Liver (tissue), 9 donors: ENCODE results near the gene HSH2D. TPM values are rescaled to one million over a fixed set of nuclear protein-coding genes. Genes with fewer than 3 reads are reported as not detected.

Source experiments
- DNase-seq: peaks from one replicate; pipeline ENCODE4 v3.0.0-alpha.2; 2017; ENCODE audit warnings: low spot score
- H3K27ac ChIP-seq, 2 donors: one replicate each; pipeline ENCODE4 v1.7.0; 2013; ENCODE audit warnings: inconsistent platforms in 2 of 2, low read length in 2 of 2, control low read depth in 1 of 2, low read depth in 1 of 2, mild to moderate bottlenecking in 1 of 2
- H3K27me3 ChIP-seq, 4 donors: one replicate each; pipeline versions ENCODE4 v1.6.1 to v1.7.0; 2013; ENCODE audit warnings: low read length in 3 of 4, inconsistent platforms in 1 of 4, mild to moderate bottlenecking in 1 of 4, moderate library complexity in 1 of 4; ENCODE audit not compliant: control insufficient read depth in 4 of 4, insufficient read depth in 4 of 4
- H3K36me3 ChIP-seq, 4 donors: one replicate each; pipeline versions ENCODE4 v1.6.1 to v1.7.0; 2013; ENCODE audit warnings: low read length in 3 of 4, mild to moderate bottlenecking in 3 of 4, low read depth in 1 of 4, moderate library complexity in 1 of 4; ENCODE audit not compliant: control insufficient read depth in 4 of 4, insufficient read depth in 3 of 4
- H3K4me1 ChIP-seq, 4 donors: one replicate each; pipeline versions ENCODE4 v1.6.1 to v1.7.0; 2013; ENCODE audit warnings: low read length in 3 of 4, mild to moderate bottlenecking in 3 of 4, moderate library complexity in 1 of 4; ENCODE audit not compliant: control insufficient read depth in 4 of 4, insufficient read depth in 4 of 4
- H3K4me3 ChIP-seq, 3 donors: one replicate each; pipeline versions ENCODE4 v1.6.1 to v1.7.0; 2013; ENCODE audit warnings: low read length in 3 of 3, control low read depth in 1 of 3, low read depth in 1 of 3, mild to moderate bottlenecking in 1 of 3
- H3K9ac ChIP-seq, 2 donors: one replicate each; pipeline ENCODE4 v1.7.0; 2013; ENCODE audit warnings: low read length in 2 of 2, mild to moderate bottlenecking in 2 of 2, moderate library complexity in 2 of 2, control low read depth in 1 of 2, low read depth in 1 of 2
- H3K9me3 ChIP-seq, 4 donors: one replicate each; pipeline versions ENCODE4 v1.6.1 to v1.7.0; 2013; ENCODE audit warnings: low read length in 3 of 4; ENCODE audit not compliant: control insufficient read depth in 4 of 4
- EGR1 ChIP-seq, 2 donors: IDR thresholded peaks; 2 replicates each; pipeline ENCODE4 v1.6.1; 2016 to 2018; ENCODE audit warnings: antibody characterized with exemption in 2 of 2, low read depth in 2 of 2
- FOXA1 ChIP-seq: IDR thresholded peaks from 2 replicates; pipeline ENCODE4 v1.6.1; 2016; ENCODE audit warnings: antibody characterized with exemption
- FOXA2 ChIP-seq: IDR thresholded peaks from 2 replicates; pipeline ENCODE4 v1.6.1; 2016; ENCODE audit warnings: antibody characterized with exemption
- GABPA ChIP-seq, 2 donors: IDR thresholded peaks in 1 of 2; conservative IDR thresholded peaks in 1 of 2; 2 replicates each; pipeline ENCODE4 v1.6.1; 2016; ENCODE audit warnings: antibody characterized with exemption in 2 of 2, mild to moderate bottlenecking in 1 of 2, moderate library complexity in 1 of 2
- HNF4A ChIP-seq, 2 donors: conservative IDR thresholded peaks; 2 replicates each; pipeline ENCODE4 v1.6.1; 2016; ENCODE audit warnings: antibody characterized with exemption in 2 of 2, mild to moderate bottlenecking in 2 of 2
- HNF4G ChIP-seq: IDR thresholded peaks from 2 replicates; pipeline ENCODE4 v1.6.1; 2016; ENCODE audit warnings: antibody characterized with exemption
- JUND ChIP-seq, 2 donors: IDR thresholded peaks; 2 replicates each; pipeline ENCODE4 v1.6.1; 2016; ENCODE audit warnings: antibody characterized with exemption in 2 of 2
- NR2F2 ChIP-seq: IDR thresholded peaks from 2 replicates; pipeline ENCODE4 v1.6.1; 2016; ENCODE audit warnings: antibody characterized with exemption
- RAD21 ChIP-seq, 2 donors: IDR thresholded peaks; 2 replicates each; pipeline ENCODE4 v1.6.1; 2016; ENCODE audit warnings: antibody characterized with exemption in 2 of 2, mild to moderate bottlenecking in 2 of 2
- RXRA ChIP-seq, 2 donors: IDR thresholded peaks; 2 replicates each; pipeline ENCODE4 v1.6.1; 2017 to 2018; ENCODE audit warnings: antibody characterized with exemption in 2 of 2, mild to moderate bottlenecking in 1 of 2
- SP1 ChIP-seq: IDR thresholded peaks from 2 replicates; pipeline ENCODE4 v1.6.1; 2018; ENCODE audit warnings: antibody characterized with exemption, mild to moderate bottlenecking
- TAF1 ChIP-seq: conservative IDR thresholded peaks from 2 replicates; pipeline ENCODE4 v1.6.1; 2016; ENCODE audit warnings: antibody characterized with exemption, mild to moderate bottlenecking
- YY1 ChIP-seq: IDR thresholded peaks from 2 replicates; pipeline ENCODE4 v1.6.1; 2016; ENCODE audit warnings: antibody characterized with exemption, mild to moderate bottlenecking
- WGBS: extraction: QIAGEN DNeasy Blood & Tissue Kit; methylation state at CpG from one replicate; pipeline ENCODE4 v1.1.7; 2013; 5-methylcytosine and 5-hydroxymethylcytosine counted together
- polyA plus RNA-seq, 2 donors: library from polyadenylated mRNA; stranded (reverse) in 1 of 2; unstranded in 1 of 2; fragments of 200-250 nt in 1 of 2; fragments of >200 nt in 1 of 2; fragmentation: Nextera tagmentation in 1 of 2; extraction: Ambion mirVana in 1 of 2; gene quantifications; one replicate each; pipeline versions ENCODE4 v1.2.1 to v1.2.3, GENCODE V29; 2013 to 2015
- total RNA-seq, 2 donors: library from RNA; depleted of rRNA; stranded (reverse); fragments of >200 nt; gene quantifications; one replicate each; pipeline ENCODE4 v1.2.3, GENCODE V29; 2014
- TF ChIP-seq, protein P1 (sequence below): IDR thresholded peaks from 2 replicates; pipeline ENCODE4 v1.6.1; 2016; ENCODE audit warnings: antibody characterized with exemption, mild to moderate bottlenecking
- TF ChIP-seq, protein P2 (sequence below): fragments of 150-350 bp; IDR thresholded peaks from 2 replicates; pipeline ENCODE4 v1.5.1; 2017; ENCODE audit warnings: improper control_type of control experiment, low read depth, low read length; ENCODE audit not compliant: missing input control
- TF ChIP-seq, protein P3 (sequence below): IDR thresholded peaks from 2 replicates; pipeline ENCODE4 v1.6.1; 2016; ENCODE audit warnings: antibody characterized with exemption
- TF ChIP-seq, protein P4 (sequence below): IDR thresholded peaks from 2 replicates; pipeline ENCODE4 v1.6.1; 2016; ENCODE audit warnings: antibody characterized with exemption
- TF ChIP-seq, protein P5 (sequence below): IDR thresholded peaks from 2 replicates; pipeline ENCODE4 v1.6.1; 2016; ENCODE audit warnings: antibody characterized with exemption
- donor health status: healthy.
- donor health status: healthy.
- donor health status: healthy.
- donor health status: healthy.
- donor health status: healthy.

HSH2D gene
- total and polyA plus RNA-seq, 4 donors, result 0.33 to 2.9 (median 1.2) TPM

DNA sequence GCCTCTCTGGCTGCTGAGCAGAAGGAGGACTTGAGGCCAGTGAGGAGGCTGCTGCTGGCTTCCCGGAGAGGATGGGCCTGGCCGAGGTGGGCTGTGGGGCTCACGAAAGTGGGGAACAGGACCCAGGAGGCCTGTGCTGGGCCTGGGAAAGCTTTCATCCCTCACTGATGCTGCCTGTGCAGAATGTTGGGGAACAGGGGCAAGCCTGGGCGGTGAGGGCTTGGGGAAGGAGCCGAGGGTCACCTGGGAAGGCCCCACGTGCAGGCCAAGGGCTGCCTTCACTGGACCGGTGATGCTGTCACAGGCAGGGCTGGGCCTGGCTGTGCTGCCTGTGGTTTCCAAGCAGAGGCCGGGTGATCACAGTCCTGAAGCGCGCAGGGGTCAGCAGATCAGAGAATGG is 63.6 kb downstream of the HSH2D start:
- TF ChIP-seq, protein P1, sequence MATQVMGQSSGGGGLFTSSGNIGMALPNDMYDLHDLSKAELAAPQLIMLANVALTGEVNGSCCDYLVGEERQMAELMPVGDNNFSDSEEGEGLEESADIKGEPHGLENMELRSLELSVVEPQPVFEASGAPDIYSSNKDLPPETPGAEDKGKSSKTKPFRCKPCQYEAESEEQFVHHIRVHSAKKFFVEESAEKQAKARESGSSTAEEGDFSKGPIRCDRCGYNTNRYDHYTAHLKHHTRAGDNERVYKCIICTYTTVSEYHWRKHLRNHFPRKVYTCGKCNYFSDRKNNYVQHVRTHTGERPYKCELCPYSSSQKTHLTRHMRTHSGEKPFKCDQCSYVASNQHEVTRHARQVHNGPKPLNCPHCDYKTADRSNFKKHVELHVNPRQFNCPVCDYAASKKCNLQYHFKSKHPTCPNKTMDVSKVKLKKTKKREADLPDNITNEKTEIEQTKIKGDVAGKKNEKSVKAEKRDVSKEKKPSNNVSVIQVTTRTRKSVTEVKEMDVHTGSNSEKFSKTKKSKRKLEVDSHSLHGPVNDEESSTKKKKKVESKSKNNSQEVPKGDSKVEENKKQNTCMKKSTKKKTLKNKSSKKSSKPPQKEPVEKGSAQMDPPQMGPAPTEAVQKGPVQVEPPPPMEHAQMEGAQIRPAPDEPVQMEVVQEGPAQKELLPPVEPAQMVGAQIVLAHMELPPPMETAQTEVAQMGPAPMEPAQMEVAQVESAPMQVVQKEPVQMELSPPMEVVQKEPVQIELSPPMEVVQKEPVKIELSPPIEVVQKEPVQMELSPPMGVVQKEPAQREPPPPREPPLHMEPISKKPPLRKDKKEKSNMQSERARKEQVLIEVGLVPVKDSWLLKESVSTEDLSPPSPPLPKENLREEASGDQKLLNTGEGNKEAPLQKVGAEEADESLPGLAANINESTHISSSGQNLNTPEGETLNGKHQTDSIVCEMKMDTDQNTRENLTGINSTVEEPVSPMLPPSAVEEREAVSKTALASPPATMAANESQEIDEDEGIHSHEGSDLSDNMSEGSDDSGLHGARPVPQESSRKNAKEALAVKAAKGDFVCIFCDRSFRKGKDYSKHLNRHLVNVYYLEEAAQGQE, result no peak
- no peak for TF ChIP-seq HNF4G
- no peak overlapping the region for H3K27ac ChIP-seq
- H3K4me3 ChIP-seq, result no peak overlapping the region
- WGBS, result 98% methylated on average over 10 of the region's 10 CpGs
- no peaks in the 10 kb centered on the region for H3K9me3 ChIP-seq
- no peak overlapping the region for H3K9ac ChIP-seq
- no peak for DNase-seq
- H3K36me3 ChIP-seq, result peaks cover 13 to 56% (median 31%) of the 10 kb centered on the region in 4 donors
- H3K4me1 ChIP-seq, result peaks cover 14 to 43% (median 39%) of the 10 kb centered on the region in 4 donors
- H3K27me3 ChIP-seq, result no peaks in the 10 kb centered on the region

DNA sequence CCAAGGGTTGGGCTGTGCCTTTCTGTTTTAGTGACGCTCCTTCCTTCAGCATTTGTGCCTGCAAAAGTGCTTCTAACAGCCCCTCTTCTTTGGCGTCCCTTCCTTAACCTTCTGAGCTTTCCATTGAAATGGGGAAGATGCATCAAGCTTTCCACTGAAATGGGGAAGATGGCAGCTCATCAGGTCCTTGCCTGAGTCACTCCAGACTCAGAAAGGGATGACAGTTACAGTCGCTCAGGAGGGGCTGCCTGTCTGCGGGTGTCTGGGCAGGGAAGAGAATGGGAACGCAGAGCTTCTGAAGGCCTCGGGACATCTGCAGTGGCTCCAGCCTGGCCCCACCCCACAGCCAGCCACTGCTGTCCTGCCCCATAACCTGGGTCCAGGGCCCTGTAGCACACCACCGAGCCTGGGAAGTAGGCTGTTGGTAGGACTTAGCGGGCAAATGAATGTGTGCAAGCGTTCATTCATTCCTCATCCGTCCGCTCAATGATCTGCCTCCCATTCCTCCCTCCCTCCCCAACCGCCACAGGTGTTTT is 64.1 kb downstream of the HSH2D start:
- Histone ChIP-seq H3K4me3 (no peak overlapping the region), H3K4me1 (peaks cover 14 to 38% (median 35%) of the 10 kb centered on the region in 4 donors), H3K9ac (no peak overlapping the region), H3K9me3 (no peaks in the 10 kb centered on the region), H3K36me3 (peaks cover 13 to 57% (median 30%) of the 10 kb centered on the region in 4 donors), H3K27me3 (no peaks in the 10 kb centered on the region), H3K27ac (no peak overlapping the region)
- TF ChIP-seq, protein P2, sequence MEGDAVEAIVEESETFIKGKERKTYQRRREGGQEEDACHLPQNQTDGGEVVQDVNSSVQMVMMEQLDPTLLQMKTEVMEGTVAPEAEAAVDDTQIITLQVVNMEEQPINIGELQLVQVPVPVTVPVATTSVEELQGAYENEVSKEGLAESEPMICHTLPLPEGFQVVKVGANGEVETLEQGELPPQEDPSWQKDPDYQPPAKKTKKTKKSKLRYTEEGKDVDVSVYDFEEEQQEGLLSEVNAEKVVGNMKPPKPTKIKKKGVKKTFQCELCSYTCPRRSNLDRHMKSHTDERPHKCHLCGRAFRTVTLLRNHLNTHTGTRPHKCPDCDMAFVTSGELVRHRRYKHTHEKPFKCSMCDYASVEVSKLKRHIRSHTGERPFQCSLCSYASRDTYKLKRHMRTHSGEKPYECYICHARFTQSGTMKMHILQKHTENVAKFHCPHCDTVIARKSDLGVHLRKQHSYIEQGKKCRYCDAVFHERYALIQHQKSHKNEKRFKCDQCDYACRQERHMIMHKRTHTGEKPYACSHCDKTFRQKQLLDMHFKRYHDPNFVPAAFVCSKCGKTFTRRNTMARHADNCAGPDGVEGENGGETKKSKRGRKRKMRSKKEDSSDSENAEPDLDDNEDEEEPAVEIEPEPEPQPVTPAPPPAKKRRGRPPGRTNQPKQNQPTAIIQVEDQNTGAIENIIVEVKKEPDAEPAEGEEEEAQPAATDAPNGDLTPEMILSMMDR, result no peak
- TF ChIP-seq HNF4A (conservative IDR thresholded peaks at IDR 0.05) (no peak), FOXA1 (no peak), GABPA (IDR thresholded peaks at IDR 0.05 in 1 of 2, conservative IDR thresholded peaks at IDR 0.05 in 1 of 2) (no peak), NR2F2 (no peak), YY1 (no peak), FOXA2 (no peak), HNF4G (no peak), TAF1 (no peak), EGR1 (IDR thresholded peaks at IDR 0.05; ENCODE audit: low read depth in 2 of 2) (no peak), RAD21 (IDR thresholded peaks at IDR 0.05) (no peak), RXRA (IDR thresholded peaks at IDR 0.05) (no peak), SP1 (no peak), JUND (IDR thresholded peaks at IDR 0.05) (no peak)
- TF ChIP-seq, protein P3, sequence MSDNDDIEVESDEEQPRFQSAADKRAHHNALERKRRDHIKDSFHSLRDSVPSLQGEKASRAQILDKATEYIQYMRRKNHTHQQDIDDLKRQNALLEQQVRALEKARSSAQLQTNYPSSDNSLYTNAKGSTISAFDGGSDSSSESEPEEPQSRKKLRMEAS, result no peak
- TF ChIP-seq, protein P4, sequence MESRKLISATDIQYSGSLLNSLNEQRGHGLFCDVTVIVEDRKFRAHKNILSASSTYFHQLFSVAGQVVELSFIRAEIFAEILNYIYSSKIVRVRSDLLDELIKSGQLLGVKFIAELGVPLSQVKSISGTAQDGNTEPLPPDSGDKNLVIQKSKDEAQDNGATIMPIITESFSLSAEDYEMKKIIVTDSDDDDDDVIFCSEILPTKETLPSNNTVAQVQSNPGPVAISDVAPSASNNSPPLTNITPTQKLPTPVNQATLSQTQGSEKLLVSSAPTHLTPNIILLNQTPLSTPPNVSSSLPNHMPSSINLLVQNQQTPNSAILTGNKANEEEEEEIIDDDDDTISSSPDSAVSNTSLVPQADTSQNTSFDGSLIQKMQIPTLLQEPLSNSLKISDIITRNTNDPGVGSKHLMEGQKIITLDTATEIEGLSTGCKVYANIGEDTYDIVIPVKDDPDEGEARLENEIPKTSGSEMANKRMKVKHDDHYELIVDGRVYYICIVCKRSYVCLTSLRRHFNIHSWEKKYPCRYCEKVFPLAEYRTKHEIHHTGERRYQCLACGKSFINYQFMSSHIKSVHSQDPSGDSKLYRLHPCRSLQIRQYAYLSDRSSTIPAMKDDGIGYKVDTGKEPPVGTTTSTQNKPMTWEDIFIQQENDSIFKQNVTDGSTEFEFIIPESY, result no peak
- TF ChIP-seq, protein P1, result no peak
- TF ChIP-seq, protein P5, sequence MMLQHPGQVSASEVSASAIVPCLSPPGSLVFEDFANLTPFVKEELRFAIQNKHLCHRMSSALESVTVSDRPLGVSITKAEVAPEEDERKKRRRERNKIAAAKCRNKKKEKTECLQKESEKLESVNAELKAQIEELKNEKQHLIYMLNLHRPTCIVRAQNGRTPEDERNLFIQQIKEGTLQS, result no peak
- 93% methylated on average over 12 of the region's 12 CpGs for WGBS
- DNase-seq, result no peak
